ENCODE measurements around the gene ACAP3.

The ACAP3 gene

DNA sequence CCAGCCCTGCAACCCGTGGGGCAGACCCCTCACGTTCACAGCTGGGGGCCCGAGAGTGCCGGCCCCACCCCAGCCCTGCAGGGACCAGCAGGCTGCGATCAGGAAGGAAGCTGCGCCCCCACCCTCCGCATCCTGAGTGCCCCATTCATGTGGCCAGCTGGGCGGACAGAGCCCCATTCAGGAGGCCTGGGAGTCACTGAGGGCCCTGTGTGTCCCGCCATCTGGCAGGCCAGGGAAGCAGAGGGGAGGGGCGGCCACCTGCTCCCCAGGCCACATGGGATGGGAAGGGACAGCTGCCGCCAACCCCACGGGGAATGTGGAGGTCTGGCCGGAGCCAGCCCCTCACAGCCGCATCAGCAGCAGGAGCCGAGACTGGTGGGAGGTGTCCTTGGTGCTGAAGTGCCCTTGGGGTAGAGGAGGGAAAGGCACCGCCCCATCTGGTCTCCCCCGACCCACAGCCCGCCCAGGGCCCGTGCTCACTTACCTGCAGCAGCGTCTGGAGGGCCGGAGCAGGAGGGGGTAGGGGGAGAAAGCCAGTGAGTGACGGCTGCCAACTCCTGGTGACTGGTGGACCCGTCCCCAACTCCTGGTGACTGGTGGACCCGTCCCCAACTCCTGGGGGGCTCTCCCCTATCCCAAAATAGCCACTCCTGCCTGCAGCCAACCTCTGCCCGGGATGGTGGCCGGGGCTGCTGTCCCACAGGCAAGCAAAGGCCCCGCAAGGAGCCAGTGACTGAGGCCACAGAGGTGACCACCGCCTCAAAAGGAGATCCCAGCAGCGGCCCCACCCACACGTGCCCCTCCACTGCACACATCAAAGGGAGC, 8.7 kb downstream of the ACAP3 start:
- DNase-seq (ENCODE audit: extremely low read depth, insufficient read length): no peak
- Histone ChIP-seq H3K36me3 (ENCODE audit: control insufficient read depth, insufficient read depth, low read length) (no peaks in the 10 kb centered on the region), H3K27me3 (replicated peaks; ENCODE audit: control insufficient read depth, insufficient read depth, low read length) (no peaks in the 10 kb centered on the region), H3K4me3 (replicated peaks; ENCODE audit: low read depth, low read length) (no peak overlapping the region)
- TF ChIP-seq CTCF (IDR thresholded peaks at IDR 0.05; ENCODE audit: insufficient read depth, low read length, poor library complexity, severe bottlenecking): no peak

DNA sequence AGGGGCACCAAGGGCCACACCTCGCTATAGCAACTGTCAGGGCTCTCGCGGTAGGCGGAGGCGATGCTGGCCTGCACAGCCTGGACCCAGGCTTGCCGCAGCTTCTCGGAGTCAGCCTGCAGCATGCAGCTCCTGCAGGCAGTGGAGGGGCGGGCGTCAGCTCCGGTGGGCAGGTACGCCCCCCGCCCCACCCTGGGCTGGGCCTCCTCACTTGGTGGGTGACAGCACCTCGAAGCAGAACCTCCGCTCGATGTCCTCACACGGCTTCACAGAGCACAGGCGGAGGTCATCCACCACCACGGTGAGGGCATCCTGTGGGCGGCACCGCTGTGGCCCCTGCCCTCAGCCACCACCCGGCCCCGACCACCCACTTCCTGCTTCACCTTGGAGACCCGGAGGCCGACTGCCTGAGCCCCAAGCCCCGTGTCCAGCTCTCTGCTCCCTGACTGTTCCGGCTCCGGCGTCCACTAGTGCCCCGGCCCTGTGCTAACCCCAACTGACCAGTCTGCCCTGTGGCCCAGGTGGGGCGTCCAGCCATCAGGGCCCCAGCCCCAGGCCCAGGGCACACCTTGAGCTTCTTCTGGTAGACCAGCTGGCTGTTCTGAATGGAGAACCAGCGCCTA, 9.8 kb downstream of the ACAP3 start:
- no peak overlapping the region for H3K4me3 ChIP-seq (replicated peaks; ENCODE audit: low read depth, low read length)
- no peak for TF ChIP-seq CTCF (IDR thresholded peaks at IDR 0.05; ENCODE audit: insufficient read depth, low read length, poor library complexity, severe bottlenecking)
- DNase-seq (ENCODE audit: extremely low read depth, insufficient read length): no peak
- H3K36me3 ChIP-seq (ENCODE audit: control insufficient read depth, insufficient read depth, low read length): no peaks in the 10 kb centered on the region
- no peaks in the 10 kb centered on the region for H3K27me3 ChIP-seq (replicated peaks; ENCODE audit: control insufficient read depth, insufficient read depth, low read length)

DNA sequence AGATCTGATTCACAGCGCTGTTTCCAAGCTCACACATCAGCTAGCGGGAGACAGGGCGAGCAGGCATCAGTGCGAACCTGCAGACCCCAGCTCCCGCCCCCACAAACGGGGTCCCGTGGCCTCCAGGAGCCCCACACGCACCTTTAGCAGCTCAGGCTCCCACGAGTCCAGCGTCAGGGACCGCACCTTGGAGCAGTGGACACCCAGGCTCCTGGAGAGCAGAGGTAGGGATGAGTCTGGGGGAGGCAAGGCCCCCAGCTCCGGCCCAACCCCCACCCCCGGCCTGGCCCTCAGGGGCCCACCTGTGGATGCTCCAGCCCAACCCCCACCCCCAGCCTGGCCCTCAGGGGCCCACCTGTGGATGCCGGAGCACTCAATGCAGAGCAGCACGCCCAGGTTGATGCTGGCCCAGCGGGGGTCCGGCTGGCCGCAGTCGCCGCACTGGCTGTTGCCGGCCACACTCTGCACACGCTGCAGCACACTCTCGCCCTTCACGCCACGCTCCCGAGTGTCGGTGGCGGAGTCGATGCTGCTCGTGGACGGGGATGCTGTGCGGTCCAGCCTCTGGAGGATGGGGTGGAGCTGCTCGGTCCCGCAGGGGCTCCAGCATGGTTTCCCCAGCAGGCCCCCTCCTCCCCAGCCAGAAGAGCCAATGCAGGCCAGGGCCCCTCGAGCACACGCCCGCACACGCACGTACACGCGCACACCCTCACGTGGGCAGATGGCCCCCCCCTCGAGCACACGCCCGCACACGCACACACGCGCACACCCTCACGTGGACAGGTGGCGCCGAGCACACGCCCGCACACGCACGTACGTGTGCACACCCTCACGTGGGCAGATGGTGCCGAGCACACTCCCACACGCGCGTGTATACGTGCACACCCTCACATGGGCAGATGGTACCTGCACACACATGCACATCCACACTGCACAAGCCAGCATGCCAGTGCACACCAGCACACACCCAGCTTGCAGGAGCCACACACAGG, 11.4 kb downstream of the ACAP3 start:
- DNase-seq (ENCODE audit: extremely low read depth, insufficient read length): no peak

GRCh38 chr1:1295154-1295923, 12.4 kb downstream of the ACAP3 start:
- H3K27me3 ChIP-seq (replicated peaks; ENCODE audit: control insufficient read depth, insufficient read depth, low read length): no peaks in the 10 kb centered on the region
- no peak for TF ChIP-seq CTCF (IDR thresholded peaks at IDR 0.05; ENCODE audit: insufficient read depth, low read length, poor library complexity, severe bottlenecking)
- no peak overlapping the region for H3K4me3 ChIP-seq (replicated peaks; ENCODE audit: low read depth, low read length)
- H3K36me3 ChIP-seq (ENCODE audit: control insufficient read depth, insufficient read depth, low read length): no peaks in the 10 kb centered on the region
- no peak for DNase-seq (ENCODE audit: extremely low read depth, insufficient read length)

More for the DNA sequence above, 11.4 kb downstream of the ACAP3 start:
- no peak for TF ChIP-seq CTCF (IDR thresholded peaks at IDR 0.05; ENCODE audit: insufficient read depth, low read length, poor library complexity, severe bottlenecking)
- no peak overlapping the region for H3K4me3 ChIP-seq (replicated peaks; ENCODE audit: low read depth, low read length)
- no peaks in the 10 kb centered on the region for H3K36me3 ChIP-seq (ENCODE audit: control insufficient read depth, insufficient read depth, low read length)
- no peaks in the 10 kb centered on the region for H3K27me3 ChIP-seq (replicated peaks; ENCODE audit: control insufficient read depth, insufficient read depth, low read length)

GRCh38 chr1:1294250-1294890, 13.4 kb downstream of the ACAP3 start:
- TF ChIP-seq CTCF (IDR thresholded peaks at IDR 0.05; ENCODE audit: insufficient read depth, low read length, poor library complexity, severe bottlenecking): no peak
- DNase-seq (ENCODE audit: extremely low read depth, insufficient read length): no peak
- no peaks in the 10 kb centered on the region for H3K27me3 ChIP-seq (replicated peaks; ENCODE audit: control insufficient read depth, insufficient read depth, low read length)
- no peaks in the 10 kb centered on the region for H3K36me3 ChIP-seq (ENCODE audit: control insufficient read depth, insufficient read depth, low read length)
- H3K4me3 ChIP-seq (replicated peaks; ENCODE audit: low read depth, low read length): no peak overlapping the region
